NCI-H1694 (cell line): ENCODE results near the gene EPGN.

Source experiments
- DNase-seq: peaks from one replicate; lab custom pipeline; 2025; lab: John Stamatoyannopoulos, UW

EPGN gene, protein sequence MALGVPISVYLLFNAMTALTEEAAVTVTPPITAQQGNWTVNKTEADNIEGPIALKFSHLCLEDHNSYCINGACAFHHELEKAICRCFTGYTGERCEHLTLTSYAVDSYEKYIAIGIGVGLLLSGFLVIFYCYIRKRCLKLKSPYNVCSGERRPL

DNA sequence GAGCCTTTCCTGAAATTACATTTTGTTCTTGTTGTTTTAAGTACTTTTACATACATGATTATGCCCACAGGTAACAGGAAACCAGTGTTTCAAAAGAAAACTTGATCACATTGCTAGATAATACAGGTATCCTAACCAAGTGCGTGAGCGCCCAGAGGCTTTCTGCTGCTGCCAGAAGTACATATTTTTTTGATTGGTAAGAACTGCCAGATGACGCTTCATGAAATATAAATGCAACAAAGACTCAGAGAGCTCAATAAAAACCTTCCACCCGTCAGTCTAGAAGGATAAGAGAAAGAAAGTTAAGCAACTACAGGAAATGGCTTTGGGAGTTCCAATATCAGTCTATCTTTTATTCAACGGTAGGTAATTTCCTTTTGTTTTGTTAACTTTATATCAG lies at the start of gene EPGN:
Gene EPGN (plus strand): TSS at position 256 of the 400 bp plus-strand sequence. CDS start 64 bp downstream, at position 320.
- no peak for DNase-seq

DNA sequence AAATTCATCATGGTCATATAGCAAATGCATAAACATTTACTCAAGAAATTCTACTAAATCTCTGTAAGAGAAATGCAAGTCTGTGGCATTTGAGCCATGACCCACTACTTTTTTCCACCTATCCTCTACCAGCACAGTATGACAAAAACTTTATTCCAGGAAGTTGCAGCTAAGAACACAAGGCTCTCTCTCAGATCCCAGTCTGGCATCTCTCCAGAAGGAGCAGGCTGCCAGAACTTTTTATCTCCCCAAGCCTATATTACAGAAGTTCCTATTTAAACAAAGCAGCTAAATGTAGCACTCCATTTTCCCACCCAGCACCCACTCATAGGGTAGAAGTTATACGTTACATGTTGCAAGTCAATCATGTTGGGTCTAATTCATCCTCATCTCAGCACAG lies 49.3 kb upstream of the EPGN start:
- DNase-seq, result no peak

DNA sequence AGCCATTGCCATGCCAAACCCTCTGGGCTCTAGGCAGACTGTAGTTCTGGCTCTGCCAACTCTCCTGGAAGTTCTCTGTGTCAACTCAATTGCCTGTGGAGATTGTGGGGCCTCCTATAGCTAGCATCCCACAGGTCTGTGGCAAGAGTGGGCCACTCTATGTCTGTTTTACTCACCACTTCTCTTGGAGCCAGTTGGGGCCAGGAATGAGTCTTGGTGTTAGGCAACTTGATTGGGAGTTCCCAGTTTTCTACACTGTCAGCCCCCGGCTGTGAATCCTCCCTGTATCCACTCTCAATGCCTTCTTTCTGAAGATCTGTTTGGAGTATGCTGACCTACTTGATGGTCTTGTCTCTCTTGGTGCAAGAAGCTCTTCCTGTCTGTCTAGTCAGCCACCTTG lies 48.2 kb upstream of the EPGN start:
- no peak for DNase-seq

DNA sequence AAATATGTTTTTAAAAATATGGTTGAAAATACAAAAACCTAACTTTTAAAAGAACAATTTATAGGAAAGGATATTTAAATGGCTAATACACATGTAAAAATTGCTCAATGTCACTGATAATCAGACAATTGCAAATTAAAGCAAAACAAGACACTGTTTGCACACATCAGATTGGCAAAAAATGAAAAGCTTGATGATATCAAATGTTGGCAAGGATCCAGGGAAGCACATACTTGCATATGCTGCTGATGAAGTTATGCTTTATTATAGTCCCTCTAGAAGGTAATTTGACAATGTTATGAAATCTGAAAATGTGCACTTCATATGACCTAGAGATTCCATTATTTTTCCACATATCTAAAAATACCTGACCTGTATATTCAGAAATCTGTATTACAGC lies 45.7 kb upstream of the EPGN start:
- peak; percentile 3 for DNase-seq

DNA sequence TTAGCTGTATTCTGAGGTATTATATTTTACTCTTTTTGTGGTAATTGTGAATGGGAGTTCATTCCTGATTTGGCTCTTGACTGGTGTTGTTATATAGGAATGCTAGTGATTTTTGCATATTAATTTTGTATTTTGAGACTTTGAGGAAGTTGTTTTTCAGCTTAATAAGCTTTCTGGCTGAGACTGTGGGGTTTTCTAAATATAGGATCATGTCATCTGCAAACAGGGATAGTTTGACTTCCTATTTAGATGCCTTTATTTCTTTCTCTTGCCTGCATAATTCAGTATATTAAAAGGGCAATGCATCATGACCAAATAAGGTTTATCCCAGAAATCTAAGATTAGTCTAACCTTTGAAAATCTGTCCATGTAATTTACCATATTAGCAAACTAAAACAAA lies 44.7 kb upstream of the EPGN start:
- no peak for DNase-seq

DNA sequence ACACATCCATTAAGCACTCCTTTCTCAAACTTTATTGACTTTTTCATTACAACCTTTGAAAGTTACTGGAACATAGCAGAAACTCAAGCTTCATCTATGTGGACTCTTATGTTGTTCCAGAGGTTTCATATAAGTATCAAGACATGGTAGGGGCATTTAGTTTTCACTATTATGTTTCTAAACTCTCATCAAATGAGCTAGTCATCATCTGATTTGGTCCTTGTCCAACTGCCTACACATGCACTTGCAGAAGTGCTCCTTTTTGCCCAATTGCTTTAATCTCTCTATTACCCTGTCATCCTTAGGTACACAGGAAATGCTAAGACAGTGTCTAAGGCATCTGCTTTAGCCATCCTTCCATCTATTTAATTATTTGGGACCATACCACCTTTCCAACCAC lies 42.2 kb upstream of the EPGN start:
- no peak for DNase-seq

DNA sequence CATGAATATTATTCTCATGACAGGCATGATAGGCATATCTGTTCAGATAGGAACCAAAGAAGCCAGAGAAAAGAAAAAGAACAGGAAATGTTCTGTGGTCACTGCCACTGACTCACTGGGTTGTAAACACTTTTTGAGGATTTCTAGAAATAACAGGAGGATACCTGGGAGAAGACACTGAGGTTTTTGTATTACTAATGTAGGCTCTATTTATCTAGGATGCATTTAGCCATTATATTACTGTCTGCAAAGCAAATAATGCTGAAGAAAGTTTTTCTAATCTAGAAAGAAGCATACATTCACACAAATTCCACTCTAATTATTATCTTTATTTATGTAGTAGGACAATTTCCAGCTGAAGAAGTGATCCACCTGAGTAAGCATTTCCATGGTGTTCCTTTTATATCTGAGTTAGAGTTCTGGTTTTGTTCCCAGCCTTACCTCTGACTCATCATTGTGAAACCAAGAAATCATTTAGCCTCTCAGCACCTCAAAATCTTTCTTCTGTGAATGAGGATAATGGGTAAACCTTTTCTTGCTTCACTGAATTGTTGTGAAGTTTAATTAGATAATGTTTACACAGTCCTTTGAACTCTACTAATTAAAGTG lies 40.2 kb upstream of the EPGN start:
- DNase-seq, result no peak

DNA sequence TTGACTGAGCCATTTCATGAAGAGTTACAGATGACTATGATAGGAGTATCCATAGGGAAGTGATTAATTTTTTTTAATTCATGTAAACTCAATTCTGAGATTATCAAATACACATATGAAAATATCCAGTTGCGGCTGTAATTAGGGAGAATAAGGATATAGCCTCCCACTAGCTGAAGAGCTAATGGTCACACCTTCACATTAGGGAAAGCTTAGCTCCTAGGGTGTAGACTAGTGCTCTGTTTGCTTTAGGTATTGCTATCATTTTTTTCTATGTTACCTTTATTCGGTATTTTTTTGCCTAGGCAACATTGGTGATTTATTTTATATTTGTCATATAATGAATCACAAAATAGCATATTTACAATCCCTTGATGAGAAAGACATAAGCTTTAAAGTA lies 39.6 kb upstream of the EPGN start:
- DNase-seq, result no peak

DNA sequence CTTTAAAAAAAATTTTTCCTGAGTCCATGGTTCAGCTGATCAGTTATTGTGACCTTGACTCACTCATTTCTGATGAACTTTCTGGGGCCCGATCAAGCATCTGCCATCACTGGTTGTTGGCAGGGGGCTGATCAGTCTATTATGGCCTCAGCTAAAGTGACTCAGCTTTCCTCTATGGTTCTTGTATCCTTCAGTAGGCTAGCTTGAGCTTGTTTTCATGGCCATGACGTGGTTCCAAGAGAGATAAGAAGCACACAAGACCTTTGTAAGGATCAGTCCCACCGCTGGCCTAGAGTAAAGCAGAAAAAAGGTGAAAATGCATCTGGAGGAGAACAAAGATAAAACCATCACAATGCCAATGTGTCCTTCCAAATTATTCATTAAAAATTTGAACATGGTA lies 29.8 kb upstream of the EPGN start:
- DNase-seq, result no peak

DNA sequence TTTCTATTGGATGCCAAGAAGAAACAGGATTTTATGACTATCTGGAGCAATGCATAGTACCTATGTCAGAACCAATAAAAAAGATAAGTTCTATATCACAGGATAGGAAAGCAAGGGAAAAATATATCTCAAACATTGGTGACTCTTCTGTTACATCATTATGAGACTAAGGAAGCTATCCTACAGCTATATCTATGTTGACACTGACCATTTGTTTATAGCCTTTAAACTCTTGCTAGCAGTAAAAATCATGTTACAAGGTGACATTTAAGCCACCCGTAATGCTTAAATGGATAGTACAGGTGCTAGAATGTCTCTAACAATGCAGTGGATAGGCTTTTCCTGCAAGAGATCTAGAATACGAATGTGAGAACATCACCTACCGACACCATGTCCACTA lies 28.6 kb upstream of the EPGN start:
- no peak for DNase-seq

DNA sequence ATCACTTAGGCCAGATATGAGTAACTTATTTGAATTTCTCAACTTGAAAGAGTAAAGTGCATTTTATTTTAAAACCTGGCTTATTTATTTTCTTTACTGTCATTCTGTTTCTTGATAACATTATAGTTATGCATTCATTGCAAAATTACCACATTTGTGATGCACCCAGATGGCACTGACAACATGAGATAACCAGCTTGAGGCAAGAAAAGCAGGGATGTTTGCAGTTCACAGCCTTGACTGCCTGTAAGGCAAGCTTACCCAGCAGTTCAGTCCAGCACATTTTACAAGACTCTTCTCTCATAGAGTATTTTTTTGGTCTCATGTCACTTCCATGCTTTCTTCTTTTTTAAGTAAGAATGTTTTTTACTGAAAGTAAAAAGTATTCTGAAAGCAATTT lies 25.3 kb upstream of the EPGN start:
- no peak for DNase-seq

DNA sequence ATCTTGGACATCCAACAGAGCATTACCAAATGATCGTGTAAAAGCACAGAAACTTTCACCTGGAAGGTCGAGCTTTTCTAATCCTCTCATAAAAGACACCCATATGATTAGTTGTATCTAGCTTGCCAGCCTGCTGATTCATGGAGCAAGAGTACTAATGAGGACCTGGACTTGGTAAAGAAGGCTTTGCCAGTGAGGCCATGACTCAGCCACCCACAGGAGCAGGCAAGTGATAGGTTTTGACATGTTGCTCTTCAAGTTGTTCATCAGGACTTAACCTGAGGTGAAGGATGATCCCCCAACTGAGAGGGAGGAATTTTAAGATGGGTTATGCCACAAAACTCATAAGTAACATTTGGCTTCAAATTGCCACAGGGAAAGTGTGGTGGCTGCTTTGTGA lies 24.7 kb upstream of the EPGN start:
- DNase-seq, result no peak

DNA sequence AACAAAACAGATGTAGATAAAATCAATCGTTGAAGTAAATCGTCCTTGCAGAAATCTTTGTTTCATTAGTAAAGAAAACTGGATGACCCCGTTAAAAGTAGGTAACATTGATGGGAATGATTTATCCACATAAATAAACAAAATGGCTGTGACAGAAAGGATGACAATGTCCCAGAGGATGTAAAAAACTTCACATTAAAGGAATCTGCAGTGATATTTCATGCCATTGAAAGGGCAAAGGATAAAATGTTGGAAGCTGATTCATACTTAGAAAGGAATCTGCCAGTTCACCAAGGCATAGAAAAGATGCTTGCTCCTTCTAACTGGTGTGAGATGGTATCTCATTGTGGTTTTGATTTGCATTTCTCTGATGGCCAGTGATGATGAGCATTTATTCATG lies 24.2 kb upstream of the EPGN start:
- no peak for DNase-seq

DNA sequence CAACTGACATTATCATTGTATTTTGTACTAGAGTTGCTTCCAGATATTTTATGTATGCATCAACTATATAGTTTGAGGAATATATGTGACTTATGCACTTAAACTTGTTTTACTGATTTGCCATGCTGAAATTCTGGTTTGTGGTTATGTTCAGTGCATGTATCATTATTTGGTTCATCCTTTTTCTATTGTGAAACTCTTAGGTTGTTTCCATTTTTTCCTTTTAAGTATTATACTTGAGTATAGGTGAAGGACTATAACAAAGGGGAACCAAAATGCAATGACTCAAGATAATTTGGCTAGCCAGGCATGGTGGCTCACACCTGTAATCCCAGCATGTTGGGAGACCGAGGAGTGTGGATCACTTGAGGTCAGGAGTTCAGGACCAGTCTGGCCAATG lies 21.1 kb upstream of the EPGN start:
- no peak for DNase-seq

DNA sequence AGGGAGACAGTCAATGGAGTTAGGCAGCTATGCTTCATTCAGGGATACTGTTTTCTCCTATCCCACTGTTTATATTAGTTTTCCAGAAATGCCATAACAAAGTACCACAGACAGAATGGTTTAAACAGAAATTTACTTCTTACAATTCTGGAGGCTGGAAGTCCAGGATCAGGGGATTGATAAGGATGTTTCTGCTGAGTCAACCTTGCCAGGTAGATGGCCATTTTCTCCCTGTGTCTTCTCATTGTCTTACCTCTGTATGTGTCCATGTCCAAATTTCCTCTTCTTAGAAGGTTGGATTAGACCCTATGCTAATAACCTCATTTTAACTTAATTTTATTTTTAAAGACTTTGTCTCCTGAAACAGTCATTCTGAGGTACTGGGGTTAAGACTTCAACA lies 20.5 kb upstream of the EPGN start:
- no peak for DNase-seq

DNA sequence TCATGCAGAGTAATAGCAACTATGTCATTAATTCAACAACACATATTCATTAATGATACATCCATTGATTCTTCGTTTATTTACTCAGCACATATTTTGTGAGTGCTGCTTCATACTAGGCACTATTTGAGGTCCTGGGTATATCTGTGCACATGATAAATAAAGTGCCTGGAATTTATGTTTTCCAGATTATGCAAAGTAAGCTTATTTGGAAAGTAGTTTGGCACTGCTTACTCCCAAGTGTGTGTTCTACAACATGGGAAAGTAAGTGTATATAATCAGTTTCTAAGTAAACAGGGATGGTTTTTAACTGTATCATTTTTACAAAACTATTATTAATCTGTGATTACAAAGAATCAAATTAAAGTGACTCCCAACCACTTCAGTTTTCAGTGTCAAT lies 16.8 kb upstream of the EPGN start:
- no peak for DNase-seq

DNA sequence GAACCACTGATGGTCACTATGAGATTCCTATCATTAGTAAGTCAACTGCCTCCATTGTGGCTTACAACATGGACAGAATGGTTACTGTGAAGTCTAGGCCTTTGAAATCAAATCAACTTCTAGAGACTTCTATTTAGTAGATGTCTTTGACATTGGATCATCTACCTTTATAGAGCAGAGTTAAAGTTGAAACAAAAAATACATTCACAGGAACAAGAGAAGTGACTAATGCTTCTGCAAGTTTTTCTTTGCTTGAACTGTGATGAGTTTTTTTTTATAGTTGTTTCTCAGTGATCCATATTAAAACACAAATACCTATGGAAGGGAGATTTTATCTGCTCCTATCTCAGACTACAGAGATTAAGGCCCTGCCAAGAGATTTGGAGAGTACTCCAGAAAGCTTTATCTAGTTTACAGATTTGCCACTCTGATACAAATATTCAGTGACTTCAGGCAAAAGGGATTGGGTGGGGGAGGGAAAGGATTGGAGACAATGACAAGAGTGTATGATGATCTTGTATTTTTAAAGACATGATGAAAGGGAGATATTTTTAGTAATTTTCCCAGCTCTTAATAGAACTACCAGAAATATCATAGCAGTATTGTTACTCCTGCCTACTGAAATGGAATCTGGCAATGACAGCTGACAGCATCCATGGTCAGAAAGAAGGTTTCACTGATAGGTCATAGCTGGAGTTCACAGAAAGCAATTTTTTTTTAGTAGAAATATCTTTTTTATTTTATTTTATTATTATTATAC lies 16.0 kb upstream of the EPGN start:
- DNase-seq, result no peak

DNA sequence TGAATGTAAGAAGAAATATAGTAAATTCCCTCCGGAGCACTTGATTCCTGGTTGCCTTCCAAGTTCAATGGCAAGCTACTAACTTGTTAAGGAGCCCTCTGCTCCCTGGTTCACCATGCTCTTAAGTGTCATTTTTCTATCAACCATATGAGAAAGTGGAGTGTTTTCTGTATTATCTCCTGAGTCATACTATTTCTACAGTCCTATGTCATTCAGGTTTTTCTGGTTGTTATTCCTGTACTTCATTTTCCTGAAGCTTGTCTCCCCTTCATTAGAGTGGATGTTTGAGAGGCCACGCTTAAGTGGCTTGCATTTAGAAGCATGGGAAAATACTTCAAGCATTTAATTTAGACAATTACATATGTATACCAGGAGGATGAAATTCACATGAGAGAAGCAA lies 14.7 kb upstream of the EPGN start:
- DNase-seq, result no peak

DNA sequence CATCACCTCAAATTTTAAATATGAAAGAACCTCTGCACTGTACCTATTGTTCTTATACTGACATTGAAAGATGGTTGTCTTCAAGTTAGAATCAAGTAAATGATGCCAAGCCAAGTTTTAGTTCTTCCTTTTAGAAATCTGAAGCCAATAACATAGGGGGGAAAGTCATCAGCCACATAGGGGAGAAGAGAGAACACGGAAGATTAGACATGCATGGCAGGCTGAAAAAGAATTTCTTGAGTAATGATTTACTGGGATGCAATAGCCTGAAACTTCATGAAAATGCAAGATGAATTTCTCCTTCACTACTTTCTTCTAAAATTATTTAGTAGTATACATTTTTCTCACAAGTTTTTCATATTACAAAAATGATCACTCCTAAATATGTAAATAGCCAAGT lies 13.6 kb upstream of the EPGN start:
- no peak for DNase-seq

DNA sequence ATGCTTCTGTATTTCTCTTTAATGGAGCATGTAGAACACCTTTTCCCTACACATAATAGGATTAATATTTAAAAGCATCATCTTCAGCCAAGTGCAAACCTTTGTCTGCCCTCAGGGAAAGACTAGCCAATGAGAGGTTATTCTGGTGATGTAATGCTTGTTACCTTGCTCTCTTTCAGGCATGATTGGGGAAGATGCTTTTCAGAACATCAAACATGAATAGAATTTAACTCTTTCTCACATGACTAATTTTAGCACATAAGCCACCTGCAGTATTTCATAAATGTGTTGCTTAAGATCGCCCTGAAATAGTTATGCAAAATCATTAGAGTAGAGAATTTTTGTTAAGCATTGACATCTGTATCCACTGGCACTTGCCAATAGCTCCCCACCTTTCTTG lies 10.7 kb upstream of the EPGN start:
- no peak for DNase-seq

DNA sequence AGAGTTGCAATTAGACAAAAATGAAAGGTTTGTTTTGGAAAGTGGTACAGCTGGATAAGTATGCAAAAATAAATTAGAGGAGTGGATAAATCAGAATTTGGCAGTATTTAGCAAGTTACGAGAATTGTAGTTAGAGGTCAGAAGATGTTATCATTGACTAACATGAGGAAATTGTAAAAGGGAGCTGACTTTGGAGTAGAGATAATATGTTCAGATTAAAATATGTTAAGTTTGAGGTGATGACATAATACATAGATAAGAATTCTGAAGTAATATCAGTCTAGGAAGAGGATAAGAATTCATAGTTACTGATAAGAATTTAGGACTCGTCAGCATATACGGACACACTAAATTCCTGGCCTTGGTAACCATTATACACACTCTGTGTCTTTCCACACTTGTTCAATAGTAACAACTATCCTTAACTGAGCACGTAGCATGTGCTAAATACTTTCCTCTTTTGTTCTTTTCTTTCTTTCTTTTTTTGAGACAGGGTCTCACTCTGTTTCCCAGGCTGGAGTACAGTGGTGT lies 4.1 kb upstream of the EPGN start:
- no peak for DNase-seq

DNA sequence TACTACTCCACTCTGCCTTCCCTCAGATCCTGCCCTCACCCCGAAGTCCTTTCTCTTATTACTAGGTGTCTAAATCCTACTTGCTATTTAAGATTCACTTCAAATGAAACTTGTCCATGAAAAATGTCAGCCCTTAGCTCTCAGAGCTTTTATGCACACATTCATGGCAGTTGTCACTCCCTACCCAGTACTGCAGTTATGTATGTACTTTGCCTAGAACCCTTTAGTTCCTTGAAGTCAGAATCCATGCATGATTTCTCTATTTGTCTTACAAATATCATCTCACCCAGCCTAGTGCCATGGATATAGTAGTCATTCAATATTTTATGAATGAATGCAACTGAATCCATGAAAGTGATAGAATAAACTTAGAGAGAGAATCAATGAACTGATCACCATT lies 3.3 kb upstream of the EPGN start:
- no peak for DNase-seq

DNA sequence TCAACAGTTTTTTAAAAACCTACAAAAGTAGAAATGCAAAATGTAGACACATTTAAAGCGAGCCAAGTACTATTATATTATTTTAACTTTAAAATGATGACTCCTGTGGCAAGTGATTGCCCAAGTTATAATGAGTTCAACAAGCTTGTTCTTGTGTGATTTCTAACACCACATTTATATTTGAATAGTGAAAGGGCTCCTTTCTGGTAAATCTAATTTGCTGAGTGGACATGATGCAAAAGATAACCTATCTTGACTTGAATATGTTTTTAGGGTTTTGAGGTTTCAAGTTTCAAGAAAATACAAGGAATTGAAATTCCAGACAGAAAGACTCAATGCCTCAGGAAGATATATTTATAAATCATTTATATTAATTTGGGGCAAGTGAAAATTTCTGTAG lies 1.1 kb upstream of the EPGN start:
- no peak for DNase-seq

DNA sequence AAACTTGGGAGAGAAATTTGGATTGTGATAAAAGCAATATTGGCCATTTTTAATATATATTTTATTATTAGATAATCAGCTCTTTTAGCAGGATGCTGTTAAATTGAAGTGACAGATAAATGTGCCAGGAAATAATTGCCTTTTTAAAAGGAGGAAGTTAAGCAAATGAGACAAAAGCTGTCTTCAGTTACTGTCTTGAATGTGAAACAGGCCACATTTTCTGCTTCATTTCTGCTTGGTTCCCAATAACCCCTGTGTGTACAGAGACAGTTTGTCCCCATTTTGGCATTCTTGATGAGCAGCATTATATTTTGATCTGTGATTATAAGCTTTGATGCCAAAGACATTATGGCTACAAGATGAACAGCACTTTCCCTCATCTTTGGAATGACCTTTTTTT lies 953 bp downstream of the EPGN start:
- DNase-seq, result no peak
